Epithelial cell of esophagus (primary cell): ENCODE measurements around the gene AKAP13.

ENCODE experiments used
- DNase-seq: peaks from one replicate; pipeline ENCODE4 v3.0.0; 2010; ENCODE audit warnings: low read depth
- H3K4me3 ChIP-seq: 2 replicates; pipeline ENCODE4 v1.5.1; 2011; ENCODE audit warnings: mild to moderate bottlenecking, low read length, control low read depth
- TF ChIP-seq, protein P1 (sequence below): IDR thresholded peaks from 2 replicates; pipeline ENCODE4 v1.5.1; 2011; ENCODE audit warnings: low read depth, mild to moderate bottlenecking, low read length, control low read depth, inconsistent platforms; ENCODE audit not compliant: insufficient read depth; ENCODE audit errors: missing control alignments

Gene AKAP13

DNA sequence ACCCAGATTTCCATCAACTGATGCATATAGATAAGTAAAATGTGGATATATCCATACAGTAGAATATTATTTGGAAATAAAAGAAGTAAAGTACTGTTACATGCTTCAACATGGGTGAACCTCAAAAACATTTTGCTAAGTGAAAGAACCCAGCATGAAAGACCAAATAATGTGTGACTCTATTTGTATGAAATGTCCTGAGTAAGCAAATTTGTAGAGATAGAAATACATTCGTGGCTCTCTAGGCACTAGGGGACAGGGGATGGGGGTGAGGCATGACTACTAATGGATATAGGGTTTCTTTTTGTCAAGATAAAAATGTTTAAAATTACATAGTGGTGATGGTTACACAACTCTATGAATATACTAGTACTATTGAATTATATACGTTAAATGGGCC lies 250.6 kb downstream of the AKAP13 start:
- H3K4me3 ChIP-seq, result no peak overlapping the region
- TF ChIP-seq, protein P1, sequence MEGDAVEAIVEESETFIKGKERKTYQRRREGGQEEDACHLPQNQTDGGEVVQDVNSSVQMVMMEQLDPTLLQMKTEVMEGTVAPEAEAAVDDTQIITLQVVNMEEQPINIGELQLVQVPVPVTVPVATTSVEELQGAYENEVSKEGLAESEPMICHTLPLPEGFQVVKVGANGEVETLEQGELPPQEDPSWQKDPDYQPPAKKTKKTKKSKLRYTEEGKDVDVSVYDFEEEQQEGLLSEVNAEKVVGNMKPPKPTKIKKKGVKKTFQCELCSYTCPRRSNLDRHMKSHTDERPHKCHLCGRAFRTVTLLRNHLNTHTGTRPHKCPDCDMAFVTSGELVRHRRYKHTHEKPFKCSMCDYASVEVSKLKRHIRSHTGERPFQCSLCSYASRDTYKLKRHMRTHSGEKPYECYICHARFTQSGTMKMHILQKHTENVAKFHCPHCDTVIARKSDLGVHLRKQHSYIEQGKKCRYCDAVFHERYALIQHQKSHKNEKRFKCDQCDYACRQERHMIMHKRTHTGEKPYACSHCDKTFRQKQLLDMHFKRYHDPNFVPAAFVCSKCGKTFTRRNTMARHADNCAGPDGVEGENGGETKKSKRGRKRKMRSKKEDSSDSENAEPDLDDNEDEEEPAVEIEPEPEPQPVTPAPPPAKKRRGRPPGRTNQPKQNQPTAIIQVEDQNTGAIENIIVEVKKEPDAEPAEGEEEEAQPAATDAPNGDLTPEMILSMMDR, result no peak

DNA sequence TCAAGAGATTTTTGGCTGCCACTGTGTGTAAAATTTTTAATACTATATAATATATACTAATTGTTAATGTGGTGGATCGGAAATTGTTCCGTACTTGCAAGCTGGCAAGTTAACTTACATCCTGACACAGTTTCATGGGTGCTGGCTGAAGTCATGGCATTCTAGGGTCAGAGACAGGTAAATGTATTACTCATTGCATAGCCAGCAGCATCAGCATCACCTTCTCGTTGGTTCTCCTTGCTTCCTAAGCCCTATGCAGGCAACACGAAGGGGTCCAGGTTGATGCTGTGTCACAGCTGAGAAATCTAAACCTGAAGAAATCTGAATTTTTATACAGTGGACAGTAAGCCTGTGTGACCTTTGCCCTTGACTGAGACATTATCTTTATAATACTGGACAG lies 251.6 kb downstream of the AKAP13 start:
- TF ChIP-seq, protein P1, result no peak
- DNase-seq, result no peak
- no peak overlapping the region for H3K4me3 ChIP-seq

More for the DNA sequence above, 250.6 kb downstream of the AKAP13 start:
- DNase-seq, result no peak

DNA sequence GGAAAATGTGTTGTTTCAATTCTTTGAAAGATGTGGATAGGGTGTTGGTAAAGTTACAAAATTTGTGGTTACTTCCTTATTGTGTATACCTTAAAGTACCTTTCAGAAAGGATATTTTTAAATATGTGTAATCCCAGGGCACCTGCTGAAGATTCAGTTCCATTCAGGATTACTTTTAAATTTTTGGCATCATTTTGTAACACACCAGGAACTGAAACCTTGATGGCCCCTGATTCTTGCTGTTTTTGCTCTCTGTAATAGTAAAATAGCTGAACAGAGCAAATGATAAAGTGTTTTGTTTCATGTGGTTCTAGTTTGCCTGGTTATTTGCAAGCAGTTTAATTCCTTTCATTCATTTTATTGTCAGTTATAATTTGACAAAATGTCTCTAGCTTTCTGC lies 253.5 kb downstream of the AKAP13 start:
- H3K4me3 ChIP-seq, result no peak overlapping the region
- TF ChIP-seq, protein P1, result no peak
- DNase-seq, result no peak

DNA sequence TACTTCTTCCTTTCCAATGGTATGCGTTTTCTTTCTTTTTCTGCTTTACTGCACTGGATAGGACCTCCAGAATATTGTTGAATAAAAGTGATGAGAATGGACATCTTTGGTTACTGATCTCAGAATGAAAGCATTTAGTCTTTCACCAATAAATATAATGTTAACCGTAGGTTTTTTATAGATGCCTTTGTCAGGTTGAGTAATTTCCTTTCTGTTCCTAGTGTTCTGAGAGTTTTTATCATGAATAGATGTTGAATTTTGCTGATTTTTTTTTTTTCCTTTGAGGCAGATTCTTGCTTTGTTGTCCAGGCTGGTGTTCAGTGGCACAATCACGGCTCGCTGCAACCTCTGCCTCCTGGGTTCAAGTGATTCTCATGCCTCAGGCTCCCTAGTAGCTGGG lies 255.9 kb downstream of the AKAP13 start:
- TF ChIP-seq, protein P1, result no peak
- H3K4me3 ChIP-seq, result no peak overlapping the region
- no peak for DNase-seq

DNA sequence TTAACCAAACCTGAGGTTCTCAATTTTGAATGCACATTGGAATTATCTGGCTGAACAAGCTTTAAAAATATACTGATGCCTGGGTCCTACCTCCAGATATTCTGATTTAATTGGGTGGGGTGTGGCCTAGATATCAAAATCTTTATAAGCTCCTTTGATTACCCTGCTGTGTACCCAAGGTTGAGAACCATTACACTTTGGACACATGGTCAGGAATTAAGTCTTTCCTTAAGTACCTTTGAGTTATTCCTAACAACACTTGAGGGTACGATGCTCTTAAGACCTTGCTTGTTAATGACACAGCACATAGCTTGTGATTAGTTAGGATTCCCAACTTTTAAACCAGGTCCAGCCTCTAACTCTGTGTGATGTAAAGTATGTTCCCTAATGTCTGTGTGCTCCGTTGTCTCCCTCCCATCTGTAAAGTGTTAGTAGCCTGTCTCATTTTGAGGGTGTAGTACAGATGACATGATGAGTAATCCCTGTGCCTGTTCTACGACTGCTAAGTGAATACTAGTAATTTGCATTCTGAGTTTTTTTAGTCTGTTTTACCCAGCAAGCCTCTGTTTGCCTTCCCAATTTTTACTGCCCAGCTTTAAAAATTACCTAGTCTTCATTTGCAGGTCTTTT lies 259.5 kb downstream of the AKAP13 start:
- H3K4me3 ChIP-seq, result no peak overlapping the region
- DNase-seq, result peak; percentile 63
- TF ChIP-seq, protein P1, result no peak

DNA sequence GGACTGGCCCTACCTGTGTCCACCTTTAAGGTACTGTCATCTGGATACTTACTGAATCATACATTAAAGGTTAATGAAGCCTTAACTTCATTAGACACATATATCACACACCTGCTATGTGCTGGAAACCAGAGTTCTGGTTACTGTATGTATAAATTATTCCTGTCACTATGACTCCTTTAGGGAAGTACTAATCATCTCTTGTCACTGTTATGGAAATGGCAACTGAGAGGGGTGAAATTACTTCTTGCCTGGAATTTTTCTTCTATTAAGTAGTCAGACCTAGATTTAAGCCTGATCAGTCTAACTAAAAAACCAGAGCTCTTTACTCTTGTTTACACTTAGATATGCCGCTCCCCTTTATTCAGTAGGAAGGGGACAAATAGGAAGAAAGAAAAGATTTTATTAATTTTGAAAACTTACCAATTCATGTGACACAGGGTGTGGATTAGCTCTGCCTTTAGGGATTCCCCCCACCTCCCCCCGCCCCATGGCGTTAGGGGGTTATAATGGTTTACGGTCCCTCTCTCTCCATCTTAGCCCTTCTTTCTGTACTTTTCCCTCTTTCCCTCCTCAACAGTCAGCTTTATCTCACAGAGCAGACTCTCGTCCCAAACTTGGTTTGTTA lies 261.8 kb downstream of the AKAP13 start:
- TF ChIP-seq, protein P1, result no peak
- no peak for DNase-seq
- no peak overlapping the region for H3K4me3 ChIP-seq

DNA sequence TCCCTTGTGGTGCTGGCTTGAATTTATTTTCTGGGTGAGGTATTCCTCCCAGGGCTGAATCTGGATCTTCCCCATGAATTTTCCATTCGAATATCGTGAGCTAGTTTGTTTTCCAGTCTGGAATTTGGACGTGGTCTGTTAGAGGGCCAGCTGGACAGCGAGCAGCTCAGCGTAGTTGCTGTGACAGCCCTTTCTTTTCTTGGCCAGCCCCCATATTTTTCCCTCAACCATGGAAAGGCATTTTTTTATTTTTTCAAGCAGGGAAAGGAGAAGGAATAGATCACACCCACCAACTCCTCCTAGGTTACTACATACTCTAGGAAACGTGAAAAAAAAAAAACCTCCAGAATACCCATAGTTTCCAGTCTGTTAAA lies 262.3 kb downstream of the AKAP13 start:
- TF ChIP-seq, protein P1, result no peak
- no peak overlapping the region for H3K4me3 ChIP-seq
- no peak for DNase-seq
